KOPT-K1 (cell line): Measurements from ENCODE around the gene ARHGAP9.
"Not testable (repeated sequence)": the region's sequence is repeated elsewhere in the genome, so short reads cannot be mapped to it uniquely, and the experiment has no call there.

Experiments
- H3K27ac ChIP-seq: fragments of 200-600 bp; sonication (generic); 2 replicates; pipeline ENCODE4 v1.5.1; 2016; ENCODE audit warnings: antibody characterized with exemption, mild to moderate bottlenecking, low read depth, low read length; ENCODE audit not compliant: poor library complexity, severe bottlenecking
- H3K36me3 ChIP-seq: fragments of 200-600 bp; sonication (generic); 2 replicates; pipeline ENCODE4 v1.5.1; 2017; ENCODE audit warnings: antibody characterized with exemption, mild to moderate bottlenecking, low read length, moderate library complexity; ENCODE audit not compliant: insufficient read depth
- H3K9me3 ChIP-seq: fragments of 200-600 bp; sonication (generic); 2 replicates; pipeline ENCODE4 v1.5.1; 2017; ENCODE audit warnings: antibody characterized with exemption, low read length, mild to moderate bottlenecking; ENCODE audit not compliant: insufficient read depth, poor library complexity, severe bottlenecking

Gene ARHGAP9

DNA sequence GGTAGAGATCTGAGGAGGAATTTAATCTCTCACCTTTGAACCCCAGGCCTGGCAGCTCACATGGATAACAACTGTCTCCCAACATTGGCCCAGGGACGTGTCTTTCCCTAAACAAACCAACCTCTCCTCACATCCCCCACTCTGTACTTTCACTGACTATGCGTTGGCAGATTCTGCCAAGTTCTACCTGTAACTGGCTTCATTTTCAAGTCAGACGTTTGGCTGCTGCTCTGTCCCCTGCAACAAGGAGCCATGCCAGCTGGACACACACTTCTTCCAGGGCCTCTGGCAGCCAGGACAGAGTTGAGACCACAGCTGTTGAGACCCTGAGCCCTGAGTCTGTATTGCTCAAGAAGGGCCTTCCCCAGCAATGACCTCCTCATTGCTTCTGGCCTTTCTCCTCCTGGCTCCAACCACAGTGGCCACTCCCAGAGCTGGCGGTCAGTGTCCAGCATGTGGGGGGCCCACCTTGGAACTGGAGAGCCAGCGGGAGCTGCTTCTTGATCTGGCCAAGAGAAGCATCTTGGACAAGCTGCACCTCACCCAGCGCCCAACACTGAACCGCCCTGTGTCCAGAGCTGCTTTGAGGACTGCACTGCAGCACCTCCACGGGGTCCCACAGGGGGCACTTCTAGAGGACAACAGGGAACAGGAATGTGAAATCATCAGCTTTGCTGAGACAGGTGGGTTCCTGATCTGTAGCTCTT is 45.0 kb downstream of the ARHGAP9 start, which contains the start of gene INHBC:
Gene INHBC (plus strand): TSS at position 268 of the 707 bp plus-strand sequence. CDS start 103 bp downstream, at position 371.
- Histone ChIP-seq H3K27ac (peak within 1 kb of the TSS; percentile 51), H3K9me3 (no peaks in the 10 kb centered on the region), H3K36me3 (no peaks in the 10 kb centered on the region)

DNA sequence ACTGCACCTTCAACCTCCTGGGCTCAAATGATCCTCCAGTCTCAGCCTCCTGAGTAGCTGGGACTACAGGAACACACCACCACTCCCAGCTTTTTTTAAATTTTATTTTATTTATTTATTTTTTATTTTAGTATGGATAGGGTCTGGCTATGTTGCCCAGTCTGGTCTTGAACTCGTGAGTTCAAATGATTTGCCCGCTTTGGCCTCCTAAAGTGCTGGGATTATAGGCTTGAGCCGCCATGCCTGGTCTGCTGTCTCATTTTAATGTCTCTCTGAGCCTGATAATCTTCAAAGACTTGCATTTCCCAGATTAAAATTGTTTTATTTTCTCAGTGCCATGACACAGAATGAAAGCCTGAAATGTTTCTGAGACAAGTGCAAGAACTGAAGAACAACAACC is 46.3 kb downstream of the ARHGAP9 start:
- Histone ChIP-seq H3K36me3 (no peaks in the 10 kb centered on the region), H3K27ac (no peak overlapping the region), H3K9me3 (no peaks in the 10 kb centered on the region)

DNA sequence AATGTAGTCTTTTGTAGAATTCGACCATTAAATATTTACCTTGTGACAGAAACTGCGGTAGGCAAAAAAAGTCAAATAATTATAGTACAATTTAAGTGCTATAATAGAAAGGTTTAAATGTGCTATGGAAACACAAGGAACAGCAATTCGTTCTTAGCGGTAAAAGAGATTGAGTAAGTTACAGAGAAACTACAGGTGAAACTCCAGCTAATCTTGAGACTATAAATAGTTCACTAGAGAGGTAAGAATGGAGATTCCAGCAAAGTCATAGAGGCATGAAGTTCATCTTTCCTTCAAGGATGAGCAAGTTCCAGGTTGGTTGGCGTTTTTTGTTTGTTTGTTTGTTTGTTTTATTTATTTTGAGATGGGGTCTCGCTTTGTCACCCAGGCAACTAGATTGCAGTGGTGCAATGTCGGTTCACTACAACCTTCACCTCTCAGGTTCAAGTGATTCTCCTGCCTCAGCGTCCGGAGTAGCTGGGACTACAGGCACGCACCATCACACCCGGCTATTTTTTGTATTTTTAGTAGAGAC is 47.9 kb downstream of the ARHGAP9 start:
- Histone ChIP-seq H3K9me3 (no peaks in the 10 kb centered on the region), H3K27ac (peak overlapping the region; percentile 74), H3K36me3 (no peaks in the 10 kb centered on the region)

DNA sequence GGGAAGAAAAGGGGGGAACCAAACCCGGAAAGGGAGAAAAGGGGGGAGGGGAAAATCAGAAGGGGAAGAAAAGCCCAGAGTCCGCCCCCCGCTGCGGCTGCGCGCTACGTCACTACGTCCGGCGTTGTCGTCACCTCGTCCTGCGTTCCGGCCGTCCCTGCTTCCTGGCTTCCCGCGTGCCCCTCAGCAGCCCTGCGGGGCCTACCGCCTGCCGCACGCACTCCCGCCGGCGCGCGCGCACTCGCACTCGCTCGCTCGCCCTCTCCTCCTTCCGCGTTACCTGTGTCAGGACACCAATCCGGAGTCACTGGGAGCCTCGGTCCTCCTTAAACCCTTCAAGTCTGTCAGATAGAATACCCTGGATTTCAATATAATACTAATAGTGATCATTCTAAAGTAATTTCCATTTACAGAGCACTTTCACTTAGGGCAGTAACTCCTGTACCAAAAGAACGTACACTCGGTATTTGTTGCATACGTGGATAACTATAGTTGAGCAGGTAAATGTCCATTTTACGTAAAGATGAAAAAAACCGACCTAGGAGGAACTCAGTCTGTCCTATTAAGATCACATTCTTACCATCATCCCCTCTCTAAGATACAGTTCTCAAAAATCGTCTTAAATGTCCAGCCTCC is 48.6 kb downstream of the ARHGAP9 start, which contains the start of gene R3HDM2:
Gene R3HDM2 (minus strand): TSS at position 113 of the 636 bp plus-strand sequence. CDS start 120,615 bp downstream, outside the sequence.
- Histone ChIP-seq H3K36me3 (0 out of 2 replicates have a peak, but pooled peaks cover under 1% of the 10 kb centered on the region), H3K27ac (peak within 1 kb of the TSS; percentile 74), H3K9me3 (no peaks in the 10 kb centered on the region)

DNA sequence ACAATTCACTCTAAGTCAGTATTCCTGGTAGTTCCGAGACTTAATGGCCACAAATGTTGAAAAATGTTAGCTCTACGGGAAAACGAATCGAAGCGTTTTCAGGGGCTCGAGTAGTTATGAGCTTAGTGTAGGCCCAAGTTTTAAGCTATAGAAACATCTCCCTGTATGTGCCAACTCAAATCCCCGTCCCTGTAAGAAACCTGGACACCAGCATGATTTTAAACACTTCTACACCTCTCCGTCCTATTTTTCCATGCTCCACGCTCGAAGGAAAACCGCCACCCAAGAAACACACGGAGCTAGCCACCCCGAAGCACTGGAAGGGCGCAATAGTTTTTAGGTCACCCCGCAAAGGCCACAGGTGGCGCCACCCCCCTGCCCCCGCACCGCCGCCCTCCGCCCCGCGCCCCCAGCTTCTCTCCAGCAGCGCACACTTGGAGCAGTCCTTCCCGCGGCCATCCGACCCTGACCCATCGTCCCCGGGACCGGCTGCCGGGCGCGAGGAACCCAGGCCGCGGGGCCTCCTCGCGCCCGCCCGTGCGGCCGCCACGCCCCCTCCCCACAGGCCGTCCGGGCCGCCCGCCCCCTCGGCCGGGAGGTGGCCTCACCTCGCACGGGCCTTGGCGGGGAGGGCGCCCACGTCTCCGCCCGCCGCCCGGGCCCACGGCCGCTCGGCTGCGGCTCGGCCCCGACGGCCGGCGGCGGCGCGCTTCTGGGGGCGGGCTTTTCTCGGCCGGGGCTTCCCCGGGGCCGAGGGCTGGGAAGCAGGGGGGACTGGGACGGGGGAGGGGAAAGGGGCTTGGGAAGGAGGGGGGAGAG is 49.3 kb downstream of the ARHGAP9 start:
- Histone ChIP-seq H3K27ac (peak overlapping the region; percentile 74), H3K36me3 (peaks cover 8% of the 10 kb centered on the region), H3K9me3 (no peaks in the 10 kb centered on the region)

DNA sequence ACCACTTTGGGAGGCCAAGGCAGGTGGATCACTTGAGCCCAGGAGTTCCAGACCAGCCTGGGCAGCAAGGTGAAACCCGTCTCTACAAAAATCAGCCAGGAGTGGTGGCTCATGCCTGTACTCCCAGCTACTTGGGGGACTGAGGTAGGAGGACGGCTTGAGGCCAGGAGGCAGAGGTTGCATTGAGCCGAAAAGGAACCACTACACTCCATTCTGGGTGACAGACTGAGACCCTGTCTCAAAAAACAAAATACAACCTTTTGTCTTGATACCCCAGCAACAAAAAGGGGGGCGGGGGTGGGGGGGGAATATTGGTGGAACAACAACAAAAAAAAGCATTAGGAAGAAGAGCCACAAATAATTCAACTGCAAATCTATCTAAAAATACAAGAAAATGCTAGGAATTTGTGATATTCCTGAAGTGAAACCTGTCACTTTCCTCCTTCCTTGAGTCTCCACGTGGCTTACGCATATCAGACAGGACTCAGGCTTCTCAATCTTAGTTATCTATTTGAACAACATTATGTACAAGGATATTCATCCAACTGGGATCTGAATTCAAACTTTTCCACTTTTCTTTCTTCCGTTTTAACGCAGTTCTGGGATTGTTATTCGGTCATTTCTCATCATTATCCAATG is 50.1 kb downstream of the ARHGAP9 start:
- Histone ChIP-seq H3K36me3 (peaks cover 9% of the 10 kb centered on the region), H3K9me3 (no peaks in the 10 kb centered on the region), H3K27ac (peak overlapping the region; percentile 74)

DNA sequence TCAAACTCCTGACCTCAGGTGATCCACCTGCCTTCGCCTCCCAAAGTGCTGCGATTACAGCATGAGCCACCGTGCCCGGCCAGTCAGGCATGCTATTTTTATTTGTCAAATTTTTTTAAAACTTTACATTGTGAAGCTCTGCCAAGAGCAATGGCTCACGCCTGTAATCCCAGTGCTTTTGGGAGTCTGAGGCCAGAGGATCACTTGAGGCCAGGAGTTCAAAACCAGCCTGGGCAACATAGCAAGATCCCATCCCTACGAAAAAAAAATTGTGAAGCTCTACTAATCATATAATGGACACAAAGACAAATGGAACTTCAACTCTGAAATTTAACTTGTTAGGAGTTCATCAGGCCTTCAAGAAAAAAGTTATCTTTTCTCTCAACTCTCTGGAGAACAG is 50.7 kb downstream of the ARHGAP9 start:
- H3K9me3 ChIP-seq, result no peaks in the 10 kb centered on the region
- H3K27ac ChIP-seq, result peak overlapping the region; percentile 74
- H3K36me3 ChIP-seq, result peaks cover 16% of the 10 kb centered on the region

DNA sequence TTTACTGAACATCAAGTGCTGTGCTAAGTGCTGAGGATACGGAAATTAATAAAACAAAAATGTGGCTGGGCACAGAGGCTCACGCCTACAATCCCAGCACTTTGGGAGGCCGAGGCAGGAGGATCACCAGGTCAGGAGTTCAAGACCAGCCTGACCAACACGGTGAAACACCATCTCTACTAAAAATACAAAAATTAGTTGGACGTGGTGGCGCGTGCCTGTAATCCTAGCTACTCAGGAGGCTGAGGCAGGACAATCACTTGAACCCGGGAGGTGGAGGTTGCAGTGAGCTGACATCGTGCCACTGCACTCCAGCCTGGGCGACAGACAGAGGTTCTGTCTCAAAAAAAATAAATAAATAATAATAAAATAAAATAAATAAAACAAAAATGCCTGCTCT is 52.7 kb downstream of the ARHGAP9 start:
- peaks cover 31% of the 10 kb centered on the region for H3K36me3 ChIP-seq
- H3K9me3 ChIP-seq, H3K27ac ChIP-seq: not testable (repeated sequence)
